DND-41 (cell line): ENCODE measurements around the gene CTRB2.
"Not testable (repeated sequence)": the region's sequence is repeated elsewhere in the genome, so short reads cannot be mapped to it uniquely, and the experiment has no call there.

ENCODE experiments used
- ATAC-seq: fragments of 200-7000 bp; cut with Tn5 transposase; 3 replicates; pipeline ENCODE4 v1.9.1; 2021; ENCODE audit warnings: low read depth; ENCODE audit not compliant: insufficient read depth
- DNase-seq: peaks from one replicate; pipeline ENCODE4 v3.0.0-alpha.2; 2020
- H2AFZ ChIP-seq: 2 replicates; pipeline ENCODE4 v1.6.0; 2012; ENCODE audit warnings: low read depth, low read length
- H3K27ac ChIP-seq: 2 replicates; pipeline ENCODE4 v1.5.1; 2012; ENCODE audit warnings: low read length, inconsistent platforms
- H3K27me3 ChIP-seq: fragments of 200-600 bp; sonication (generic); 2 replicates; pipeline ENCODE4 v1.6.0; 2012; ENCODE audit warnings: low read length, mild to moderate bottlenecking, inconsistent platforms; ENCODE audit not compliant: insufficient read depth, poor library complexity
- H3K36me3 ChIP-seq: 2 replicates; pipeline ENCODE4 v1.5.1; 2012; ENCODE audit warnings: low read length, inconsistent platforms; ENCODE audit not compliant: insufficient read depth
- H3K4me1 ChIP-seq: 2 replicates; pipeline ENCODE4 v1.5.1; 2012; ENCODE audit warnings: mild to moderate bottlenecking, low read length; ENCODE audit not compliant: insufficient read depth
- H3K4me2 ChIP-seq: 2 replicates; pipeline ENCODE4 v1.6.0; 2012; ENCODE audit warnings: mild to moderate bottlenecking, moderate library complexity, low read length, inconsistent platforms; ENCODE audit not compliant: insufficient read depth
- H3K4me3 ChIP-seq, 2 experiments: fragments of 200-600 bp in 1 of 2; shearing (Covaris generic) in 1 of 2; 2 replicates each; pipeline ENCODE4 v1.5.1; 2012 to 2016; ENCODE audit warnings: inconsistent platforms in 2 of 2, low read length in 2 of 2, mild to moderate bottlenecking in 2 of 2, low read depth in 1 of 2, moderate library complexity in 1 of 2
- H3K79me2 ChIP-seq: 2 replicates; pipeline ENCODE4 v1.6.0; 2012; ENCODE audit warnings: low read length, inconsistent platforms; ENCODE audit not compliant: insufficient read depth
- H3K9ac ChIP-seq: 2 replicates; pipeline ENCODE4 v1.6.0; 2012; ENCODE audit warnings: low read depth, mild to moderate bottlenecking, inconsistent platforms, low read length, moderate library complexity
- H3K9me3 ChIP-seq: 2 replicates; pipeline ENCODE4 v1.5.1; 2012; ENCODE audit warnings: low read length, moderate library complexity, mild to moderate bottlenecking, inconsistent platforms; ENCODE audit not compliant: insufficient read depth, severe bottlenecking
- H4K20me1 ChIP-seq: 2 replicates; pipeline ENCODE4 v1.6.0; 2012; ENCODE audit warnings: low read length; ENCODE audit not compliant: insufficient read depth
- CTCF ChIP-seq: IDR thresholded peaks from 2 replicates; pipeline ENCODE4 v1.5.1; 2012; ENCODE audit warnings: borderline replicate concordance, low read length, moderate library complexity, mild to moderate bottlenecking; ENCODE audit not compliant: poor library complexity, severe bottlenecking; ENCODE audit errors: extremely low read depth
- EZH2 ChIP-seq: IDR thresholded peaks from 3 replicates; pipeline ENCODE4 v1.6.1; 2012; ENCODE audit warnings: borderline replicate concordance, low read depth, mild to moderate bottlenecking, moderate library complexity, low read length, inconsistent platforms; ENCODE audit not compliant: severe bottlenecking

The CTRB2 gene

DNA sequence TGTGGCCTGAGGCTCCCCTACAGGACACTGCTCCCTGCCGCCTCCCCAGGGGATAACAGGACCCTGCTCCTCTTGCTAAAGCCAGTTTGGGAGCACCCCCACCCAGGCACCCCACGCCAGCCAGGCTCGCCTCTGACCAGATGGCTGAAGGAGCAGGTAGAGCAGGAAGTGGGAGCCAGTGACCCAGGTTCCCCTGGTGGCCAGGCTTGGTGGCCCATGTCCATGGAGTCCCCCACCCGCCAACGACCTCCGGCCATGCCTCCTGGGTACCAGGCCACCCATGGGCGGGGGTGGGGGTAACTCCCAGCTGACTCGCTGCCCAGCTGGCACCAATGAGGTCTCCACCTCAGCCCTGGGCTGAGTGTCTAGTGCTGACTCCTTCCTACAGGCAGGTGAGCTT lies 34.5 kb upstream of the CTRB2 start:
- DNase-seq (no peak), ATAC-seq (no peak)
- Histone ChIP-seq H3K36me3 (no peaks in the 10 kb centered on the region), H3K4me3 (no peak overlapping the region), H2AFZ (no peak overlapping the region), H4K20me1 (peaks cover 10% of the 10 kb centered on the region), H3K9ac (no peak overlapping the region), H3K4me2 (no peak overlapping the region), H3K27ac (no peak overlapping the region), H3K27me3 (no peaks in the 10 kb centered on the region), H3K79me2 (no peaks in the 10 kb centered on the region), H3K9me3 (no peaks in the 10 kb centered on the region), H3K4me1 (no peaks in the 10 kb centered on the region)
- TF ChIP-seq EZH2 (no peak), CTCF (no peak)

DNA sequence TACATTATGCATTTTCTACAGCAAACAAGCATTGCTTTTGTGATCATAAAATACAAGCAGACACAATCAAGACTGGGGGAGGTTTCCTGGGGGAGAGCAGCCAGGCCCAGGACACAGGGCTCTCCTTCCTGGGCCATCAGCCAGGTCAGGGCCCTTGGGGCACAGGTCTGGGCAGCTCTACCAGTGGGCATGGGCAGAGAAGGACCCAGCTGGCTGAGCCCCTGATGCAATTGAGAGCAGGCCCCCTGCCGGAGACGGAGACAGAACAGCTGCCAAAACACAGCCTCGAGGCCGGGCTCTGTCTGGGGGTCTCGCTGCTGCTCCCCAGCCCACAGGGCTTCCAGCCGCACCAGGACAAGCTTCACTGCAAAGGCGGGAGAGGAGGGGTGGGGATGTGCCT lies 33.7 kb upstream of the CTRB2 start:
- H3K36me3 ChIP-seq, DNase-seq, H2AFZ ChIP-seq, H3K4me3 ChIP-seq, H3K27me3 ChIP-seq, ATAC-seq, H3K9ac ChIP-seq, H3K79me2 ChIP-seq, H4K20me1 ChIP-seq, H3K4me1 ChIP-seq, H3K27ac ChIP-seq, H3K9me3 ChIP-seq, H3K4me2 ChIP-seq: not testable (repeated sequence)

DNA sequence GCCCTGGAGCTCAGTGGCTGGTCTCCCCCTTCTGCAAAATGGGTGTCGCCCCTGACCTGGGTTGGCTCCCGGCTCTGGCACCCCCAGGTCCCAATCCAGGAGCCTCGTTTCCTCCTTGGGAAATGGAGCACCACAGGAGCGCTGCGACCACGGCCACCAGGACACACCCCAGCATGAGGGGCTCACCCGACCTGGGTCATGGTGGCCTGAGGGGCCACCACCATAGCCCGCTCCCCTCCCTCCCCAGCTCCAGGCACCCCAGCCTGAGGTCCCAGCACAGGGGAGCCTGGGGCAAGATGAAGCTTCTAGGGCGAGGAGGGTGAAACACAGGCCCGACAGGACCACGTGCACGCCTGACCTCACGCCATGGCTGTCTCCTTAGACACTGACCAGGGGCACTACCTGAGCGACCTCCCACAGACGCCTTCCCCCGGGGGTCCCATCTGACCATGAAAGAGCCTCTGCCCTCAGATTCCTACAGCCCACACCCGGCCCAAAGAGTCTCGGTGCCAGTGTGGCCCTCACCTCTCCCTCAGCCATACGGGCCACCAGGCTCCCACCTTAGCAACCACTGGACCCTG lies 32.7 kb upstream of the CTRB2 start:
- no peak overlapping the region for H3K4me2 ChIP-seq
- DNase-seq: no peak
- no peak overlapping the region for H3K27ac ChIP-seq
- no peaks in the 10 kb centered on the region for H3K79me2 ChIP-seq
- H3K4me1 ChIP-seq: no peaks in the 10 kb centered on the region
- H3K9ac ChIP-seq: no peak overlapping the region
- no peaks in the 10 kb centered on the region for H3K9me3 ChIP-seq
- H3K4me3 ChIP-seq: no peak overlapping the region
- no peak overlapping the region for H2AFZ ChIP-seq
- TF ChIP-seq CTCF (no peak), EZH2 (no peak)
- no peaks in the 10 kb centered on the region for H3K36me3 ChIP-seq
- H4K20me1 ChIP-seq: peaks cover 13% of the 10 kb centered on the region
- no peak for ATAC-seq
- no peaks in the 10 kb centered on the region for H3K27me3 ChIP-seq

- DNase-seq: no peak
- Histone ChIP-seq H4K20me1 (peaks cover 14% of the 10 kb centered on the region), H3K9me3 (no peaks in the 10 kb centered on the region), H3K79me2 (no peaks in the 10 kb centered on the region), H3K36me3 (no peaks in the 10 kb centered on the region), H3K27ac (no peak overlapping the region), H3K4me3 (no peak overlapping the region), H3K4me1 (peaks cover 2% of the 10 kb centered on the region), H3K4me2 (no peak overlapping the region), H3K27me3 (no peaks in the 10 kb centered on the region), H2AFZ (no peak overlapping the region), H3K9ac (no peak overlapping the region)
- no peak for ATAC-seq
- TF ChIP-seq EZH2: no peak
- TF ChIP-seq CTCF: no peak
Observed at GRCh38 chr16:75238853-75239541, 32.0 kb upstream of the CTRB2 start.
